Measurements from ENCODE around the gene BANF1. TPM values are rescaled to one million over a fixed set of nuclear protein-coding genes. Genes with fewer than 3 reads are reported as not detected.

The BANF1 gene
- total RNA-seq, 1 donor from 2014 or later, result 8.4 TPM

GRCh38 chr11:66035653-66036333, 33.5 kb downstream of the BANF1 start:
- no peaks in the 10 kb centered on the region for H3K36me3 ChIP-seq (ENCODE audit: control insufficient read depth, insufficient read depth, low read length)
- no peak overlapping the region for H3K4me3 ChIP-seq (ENCODE audit: low read depth, low read length)
- H3K27me3 ChIP-seq (ENCODE audit: control insufficient read depth, insufficient read depth, low read length), result no peaks in the 10 kb centered on the region
- DNase-seq (ENCODE audit: low read depth), result no peak
- no peak for FAIRE-seq
- TF ChIP-seq CTCF (IDR thresholded peaks at IDR 0.05; ENCODE audit: insufficient read depth, low read length, severe bottlenecking), result no peak

- FAIRE-seq (no peak), DNase-seq (ENCODE audit: low read depth) (no peak)
Measured at GRCh38 chr11:66036334-66036710, 34.0 kb downstream of the BANF1 start.

GRCh38 chr11:66037327-66037726, 35.0 kb downstream of the BANF1 start:
- H3K36me3 ChIP-seq (ENCODE audit: control insufficient read depth, insufficient read depth, low read length), result no peaks in the 10 kb centered on the region
- no peak for TF ChIP-seq CTCF (IDR thresholded peaks at IDR 0.05; ENCODE audit: insufficient read depth, low read length, severe bottlenecking)
- no peak for FAIRE-seq
- H3K4me3 ChIP-seq (ENCODE audit: low read depth, low read length), result no peak overlapping the region
- DNase-seq (ENCODE audit: low read depth), result no peak
- no peaks in the 10 kb centered on the region for H3K27me3 ChIP-seq (ENCODE audit: control insufficient read depth, insufficient read depth, low read length)

More at GRCh38 chr11:66036334-66036710, 34.0 kb downstream of the BANF1 start:
- no peak overlapping the region for H3K4me3 ChIP-seq (ENCODE audit: low read depth, low read length)
- no peaks in the 10 kb centered on the region for H3K27me3 ChIP-seq (ENCODE audit: control insufficient read depth, insufficient read depth, low read length)
- no peak for TF ChIP-seq CTCF (IDR thresholded peaks at IDR 0.05; ENCODE audit: insufficient read depth, low read length, severe bottlenecking)
- no peaks in the 10 kb centered on the region for H3K36me3 ChIP-seq (ENCODE audit: control insufficient read depth, insufficient read depth, low read length)

- DNase-seq (ENCODE audit: low read depth) (no peak), FAIRE-seq (no peak)
- no peaks in the 10 kb centered on the region for H3K36me3 ChIP-seq (ENCODE audit: control insufficient read depth, insufficient read depth, low read length)
- no peak overlapping the region for H3K4me3 ChIP-seq (ENCODE audit: low read depth, low read length)
- no peak for TF ChIP-seq CTCF (IDR thresholded peaks at IDR 0.05; ENCODE audit: insufficient read depth, low read length, severe bottlenecking)
- no peaks in the 10 kb centered on the region for H3K27me3 ChIP-seq (ENCODE audit: control insufficient read depth, insufficient read depth, low read length)
Measured at GRCh38 chr11:66039765-66040164, 37.5 kb downstream of the BANF1 start.

- H3K27me3 ChIP-seq (ENCODE audit: control insufficient read depth, insufficient read depth, low read length), result no peaks in the 10 kb centered on the region
- no peak overlapping the region for H3K4me3 ChIP-seq (ENCODE audit: low read depth, low read length)
- FAIRE-seq, result no peak
- TF ChIP-seq CTCF (IDR thresholded peaks at IDR 0.05; ENCODE audit: insufficient read depth, low read length, severe bottlenecking), result no peak
- H3K36me3 ChIP-seq (ENCODE audit: control insufficient read depth, insufficient read depth, low read length), result no peaks in the 10 kb centered on the region
- DNase-seq (ENCODE audit: low read depth), result no peak
Measured at GRCh38 chr11:66042227-66042995, 40.1 kb downstream of the BANF1 start.
